B cell (primary cell): ENCODE measurements around the gene ACTN1. TPM values are rescaled to one million over a fixed set of nuclear protein-coding genes. Genes with fewer than 3 reads are reported as not detected.

Source experiments
- ATAC-seq: fragments of 200-7000 bp; cut with Tn5 transposase; one replicate; pipeline ENCODE4 v1.10.0; 2021; ENCODE audit warnings: low read depth, mild to moderate bottlenecking, moderate number of reproducible peaks, moderate library complexity
- CTCF ChIA-PET: fragments of 350-600 bp; sonication (Branson Sonifier 250); formaldehyde crosslinking; loops from one replicate; lab custom pipeline; 2021; ENCODE audit warnings: antibody characterized with exemption, inconsistent platforms; lab: Charles Lee
- POLR2A ChIA-PET: fragments of 350-600 bp; sonication (Branson Sonifier 250); formaldehyde crosslinking; loops from one replicate; lab custom pipeline; 2021; ENCODE audit warnings: antibody characterized with exemption; lab: Charles Lee
- DNase-seq: peaks from one replicate; pipeline ENCODE4 v3.0.0; 2013
- H2AFZ ChIP-seq: 2 replicates; pipeline ENCODE4 v1.6.1; 2012; ENCODE audit warnings: mild to moderate bottlenecking, low read depth, low read length; ENCODE audit not compliant: insufficient read depth, poor library complexity, severe bottlenecking
- H3K27ac ChIP-seq, 2 donors: 1 replicate in 1 of 2; 2 replicates in 1 of 2; pipeline ENCODE4 v1.5.1; 2012 to 2013; ENCODE audit warnings: low read length in 2 of 2, mild to moderate bottlenecking in 2 of 2, moderate library complexity in 1 of 2
- H3K27me3 ChIP-seq, 4 experiments: fragments of 200-600 bp in 1 of 4; sonication (generic) in 1 of 4; replicated peaks in 1 of 4; 1 replicate in 2 of 4; 2 replicates in 2 of 4; pipeline versions ENCODE4 v1.6.1 to v1.7.0; 2013 to 2016; ENCODE audit warnings: low read length in 3 of 4, mild to moderate bottlenecking in 2 of 4, mixed read lengths in 1 of 4, moderate library complexity in 1 of 4; ENCODE audit not compliant: insufficient read depth in 4 of 4, control insufficient read depth in 3 of 4; ENCODE audit errors: control extremely low read depth in 1 of 4
- H3K36me3 ChIP-seq, 2 experiments: replicated peaks in 1 of 2; 1 replicate in 1 of 2; 2 replicates in 1 of 2; pipeline versions ENCODE4 v1.6.1 to v1.7.1; 2013; ENCODE audit warnings: low read length in 1 of 2; ENCODE audit not compliant: insufficient read depth in 2 of 2, control insufficient read depth in 1 of 2; ENCODE audit errors: control extremely low read depth in 1 of 2, extremely low read depth in 1 of 2
- H3K4me1 ChIP-seq, 2 donors: fragments of 200-600 bp in 1 of 2; sonication (generic) in 1 of 2; 1 replicate in 1 of 2; 2 replicates in 1 of 2; pipeline versions ENCODE4 v1.5.1 to v1.6.1; 2013 to 2017; ENCODE audit warnings: low read length in 2 of 2; ENCODE audit not compliant: control insufficient read depth in 2 of 2, insufficient read depth in 2 of 2
- H3K4me2 ChIP-seq: replicated peaks from 2 replicates; pipeline ENCODE3; 2012; ENCODE audit warnings: mild to moderate bottlenecking, low read depth, low read length; ENCODE audit not compliant: poor library complexity, severe bottlenecking
- H3K4me3 ChIP-seq, 5 experiments: fragments of 200-600 bp in 1 of 5; sonication (generic) in 1 of 5; 1 replicate in 3 of 5; 2 replicates in 2 of 5; pipeline versions ENCODE4 v1.5.1 to v1.7.0; 2011 to 2016; ENCODE audit warnings: low read length in 4 of 5, mild to moderate bottlenecking in 4 of 5, low read depth in 2 of 5, control low read depth in 1 of 5, moderate library complexity in 1 of 5; ENCODE audit not compliant: insufficient read depth in 1 of 5; ENCODE audit errors: control extremely low read depth in 1 of 5, extremely low read depth in 1 of 5
- H3K79me2 ChIP-seq: fragments of 200-600 bp; sonication (generic); one replicate; pipeline ENCODE4 v1.6.0; 2016; ENCODE audit warnings: low read length; ENCODE audit not compliant: control insufficient read depth, insufficient read depth
- H3K9ac ChIP-seq: fragments of 200-600 bp; sonication (generic); 2 replicates; pipeline ENCODE4 v1.6.1; 2017; ENCODE audit warnings: mild to moderate bottlenecking, low read length, moderate library complexity
- H3K9me3 ChIP-seq, 3 donors: one replicate each; pipeline versions ENCODE4 v1.6.1 to v1.7.1; 2013; ENCODE audit warnings: low read length in 2 of 3; ENCODE audit not compliant: control insufficient read depth in 2 of 3, insufficient read depth in 1 of 3; ENCODE audit errors: control extremely low read depth in 1 of 3
- H4K20me1 ChIP-seq: 2 replicates; pipeline ENCODE4 v1.6.0; 2012; ENCODE audit warnings: mild to moderate bottlenecking, low read length; ENCODE audit not compliant: insufficient read depth, control insufficient read depth, poor library complexity, severe bottlenecking
- H3K27ac Mint-ChIP-seq: one replicate; pipeline ENCODE4 v1.8.0; 2021; ENCODE audit warnings: mixed read lengths
- H3K27me3 Mint-ChIP-seq: one replicate; pipeline ENCODE4 v1.8.0; 2021; ENCODE audit warnings: mixed read lengths
- H3K4me1 Mint-ChIP-seq: one replicate; pipeline ENCODE4 v1.8.0; 2021; ENCODE audit warnings: mixed read lengths
- H3K4me3 Mint-ChIP-seq: one replicate; pipeline ENCODE4 v1.8.0; 2021; ENCODE audit warnings: mixed read lengths
- H3K9me3 Mint-ChIP-seq: one replicate; pipeline ENCODE4 v1.8.0; 2022; ENCODE audit warnings: mixed read lengths; ENCODE audit not compliant: insufficient read depth
- EZH2 ChIP-seq: IDR thresholded peaks from 2 replicates; pipeline ENCODE4 v1.6.1; 2012; ENCODE audit warnings: borderline replicate concordance, low read depth, mild to moderate bottlenecking, moderate library complexity, low read length; ENCODE audit not compliant: insufficient read depth, poor library complexity, severe bottlenecking
- WGBS: methylation state at CpG from one replicate; pipeline ENCODE4 v1.1.5; 2013; ENCODE audit warnings: missing lambda C conversion rate; ENCODE audit not compliant: insufficient coverage; 5-methylcytosine and 5-hydroxymethylcytosine counted together
- intact Hi-C: fragments of 100-400 bp; cut with micrococcal nuclease; formaldehyde crosslinking; loops from one replicate; pipeline ENCODE4 v1.10.0; 2022
- polyA plus RNA-seq: library from polyadenylated mRNA; depleted of rRNA; stranded (reverse); fragments of >200 nt; gene quantifications from 2 replicates; pipeline ENCODE4 v1.2.3, GENCODE V29; 2012
- total RNA-seq, 2 donors: library from RNA; stranded (reverse); fragments of 120-200 nt in 1 of 2; gene quantifications; 1 replicate in 1 of 2; 2 replicates in 1 of 2; pipeline versions ENCODE4 v1.2.3 to v1.2.4, GENCODE V29; 2013 to 2022
- TF ChIP-seq, protein P1 (sequence below): fragments of 200-600 bp; IDR thresholded peaks from one replicate; pipeline ENCODE4 v1.8.0; 2022; ENCODE audit warnings: antibody characterized with exemption, mild to moderate bottlenecking

The ACTN1 gene
- total and polyA plus RNA-seq, 2 donors (not counting 1 experiment from before 2014, with no cell fraction given) = 0.74 to 0.89 TPM

DNA sequence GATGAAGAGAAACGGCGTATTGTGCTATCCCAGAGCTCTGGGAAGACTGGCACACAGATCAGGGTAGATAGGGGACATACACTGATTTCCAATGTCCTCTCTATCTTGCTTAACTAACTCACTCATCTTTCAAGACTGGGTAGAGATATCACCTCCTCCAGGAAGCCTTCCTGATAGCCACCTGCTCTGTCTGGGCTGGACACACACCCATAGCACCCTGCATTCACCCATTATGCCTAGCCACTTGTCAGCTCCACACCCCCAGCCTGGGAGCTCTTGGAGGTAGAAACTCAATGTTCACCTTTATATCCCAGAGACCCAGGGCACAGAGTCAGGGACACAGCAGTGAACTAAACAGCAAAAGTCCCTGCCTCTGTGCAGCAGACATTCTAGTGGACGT, 52.0 kb downstream of the ACTN1 start:
- Mint-ChIP-seq H3K4me3 (no peak overlapping the region), H3K27ac (no peak overlapping the region), H3K27me3 (peaks cover 48% of the 10 kb centered on the region), H3K9me3 (peaks cover 10% of the 10 kb centered on the region), H3K4me1 (no peaks in the 10 kb centered on the region)
- Histone ChIP-seq H3K9ac (no peak overlapping the region), H3K4me3 (no peak overlapping the region), H2AFZ (no peak overlapping the region), H4K20me1 (no peaks in the 10 kb centered on the region), H3K36me3 (no peaks in the 10 kb centered on the region), H3K9me3 (peaks cover 0 to 19% (median 9%) of the 10 kb centered on the region in 3 donors), H3K27ac (no peak overlapping the region), H3K4me2 (no peak overlapping the region), H3K79me2 (no peaks in the 10 kb centered on the region), H3K4me1 (no peaks in the 10 kb centered on the region), H3K27me3 (peaks cover 0 to 12% (median 0%) of the 10 kb centered on the region in 4 experiments)
- WGBS = 100% methylated on average over 3 of the region's 3 CpGs
- ATAC-seq (no peak), DNase-seq (no peak)
- TF ChIP-seq, protein P1, sequence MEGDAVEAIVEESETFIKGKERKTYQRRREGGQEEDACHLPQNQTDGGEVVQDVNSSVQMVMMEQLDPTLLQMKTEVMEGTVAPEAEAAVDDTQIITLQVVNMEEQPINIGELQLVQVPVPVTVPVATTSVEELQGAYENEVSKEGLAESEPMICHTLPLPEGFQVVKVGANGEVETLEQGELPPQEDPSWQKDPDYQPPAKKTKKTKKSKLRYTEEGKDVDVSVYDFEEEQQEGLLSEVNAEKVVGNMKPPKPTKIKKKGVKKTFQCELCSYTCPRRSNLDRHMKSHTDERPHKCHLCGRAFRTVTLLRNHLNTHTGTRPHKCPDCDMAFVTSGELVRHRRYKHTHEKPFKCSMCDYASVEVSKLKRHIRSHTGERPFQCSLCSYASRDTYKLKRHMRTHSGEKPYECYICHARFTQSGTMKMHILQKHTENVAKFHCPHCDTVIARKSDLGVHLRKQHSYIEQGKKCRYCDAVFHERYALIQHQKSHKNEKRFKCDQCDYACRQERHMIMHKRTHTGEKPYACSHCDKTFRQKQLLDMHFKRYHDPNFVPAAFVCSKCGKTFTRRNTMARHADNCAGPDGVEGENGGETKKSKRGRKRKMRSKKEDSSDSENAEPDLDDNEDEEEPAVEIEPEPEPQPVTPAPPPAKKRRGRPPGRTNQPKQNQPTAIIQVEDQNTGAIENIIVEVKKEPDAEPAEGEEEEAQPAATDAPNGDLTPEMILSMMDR = no peak
- no peak for TF ChIP-seq EZH2
- intact Hi-C loops = no loop called here
- CTCF ChIA-PET = interaction anchor here (1.0 kb wide), 1 partner anchor 18 kb away, joined by 3 read pairs; no protein-coding TSS in a partner anchor
- POLR2A ChIA-PET = no interaction called here

DNA sequence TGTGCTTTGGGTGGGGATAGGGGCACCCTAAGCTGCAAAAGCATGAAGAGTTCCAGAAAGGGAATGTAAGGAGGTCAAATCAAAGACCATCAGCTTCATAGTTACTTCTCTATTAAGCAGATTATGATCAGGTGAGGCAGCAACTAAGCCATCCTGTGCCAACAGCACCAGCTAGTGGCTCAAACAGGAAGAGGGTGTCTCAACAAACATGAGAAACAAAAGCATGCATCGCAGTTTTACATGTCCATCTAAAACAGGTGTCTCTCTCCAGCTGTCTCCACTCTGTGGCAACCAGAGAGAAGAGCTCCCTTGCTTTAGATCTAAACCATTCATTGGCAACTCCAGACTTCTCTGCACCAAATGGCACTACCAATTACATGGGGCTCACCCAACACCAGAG, 52.9 kb downstream of the ACTN1 start:
- DNase-seq (no peak), ATAC-seq (no peak)
- Histone ChIP-seq H3K4me3 (no peak overlapping the region), H3K27ac (no peak overlapping the region), H3K27me3 (peaks cover 0 to 12% (median 0%) of the 10 kb centered on the region in 4 experiments), H3K4me1 (no peaks in the 10 kb centered on the region), H4K20me1 (no peaks in the 10 kb centered on the region), H3K9ac (no peak overlapping the region), H3K9me3 (peaks cover 0 to 19% (median 9%) of the 10 kb centered on the region in 3 donors), H2AFZ (no peak overlapping the region), H3K4me2 (no peak overlapping the region), H3K36me3 (no peaks in the 10 kb centered on the region), H3K79me2 (no peaks in the 10 kb centered on the region)
- Mint-ChIP-seq H3K4me1 (no peaks in the 10 kb centered on the region), H3K4me3 (no peak overlapping the region), H3K9me3 (peaks cover 10% of the 10 kb centered on the region), H3K27ac (no peak overlapping the region), H3K27me3 (peaks cover 44% of the 10 kb centered on the region)
- ChIA-PET POLR2A (no interaction called here), CTCF (interaction anchor here (0.6 kb wide), 1 partner anchor 82 kb away, joined by 3 read pairs; no protein-coding TSS in a partner anchor)
- TF ChIP-seq, protein P1 = no peak
- no peak for TF ChIP-seq EZH2
- intact Hi-C loops = no loop called here
- WGBS = 91% methylated on average over 1 of the region's 1 CpG
